ENCODE results near the gene C12orf76. TPM values are rescaled to one million over a fixed set of nuclear protein-coding genes. Genes with fewer than 3 reads are reported as not detected.
"Not testable (repeated sequence)": the region's sequence is repeated elsewhere in the genome, so short reads cannot be mapped to it uniquely, and the experiment has no call there.

C12orf76 gene
- total and polyA plus RNA-seq, 7 experiments from 2014 or later, result 14.3 to 28.7 (median 21.0) TPM

DNA sequence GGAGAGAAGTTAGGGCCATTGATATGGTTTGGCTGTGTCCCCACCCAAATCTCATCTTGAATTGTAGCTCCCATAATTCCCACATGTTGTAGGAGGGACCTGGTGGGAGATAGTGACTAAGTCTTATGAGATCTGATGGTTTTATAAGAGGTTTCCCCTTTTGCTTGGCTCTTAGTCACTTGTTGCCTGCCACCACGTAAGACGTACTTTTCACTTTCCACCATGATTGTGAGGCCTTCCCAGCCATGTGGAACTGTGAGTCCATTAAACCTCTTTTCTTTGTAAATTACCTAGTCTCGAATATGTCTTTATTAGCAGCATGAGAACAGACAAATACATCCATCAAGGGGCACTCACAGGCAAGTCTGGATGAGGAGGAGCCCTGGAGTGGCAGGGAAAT lies 8.3 kb upstream of the C12orf76 start:
- intact Hi-C loops (cut with micrococcal nuclease); H3K27me3 ChIP-seq (ENCODE audit: control insufficient read depth in 2 of 2, insufficient read depth in 2 of 2, low read length in 2 of 2); CTCF ChIA-PET; H3K27ac Mint-ChIP-seq; H3K9me3 Mint-ChIP-seq; H3K36me3 ChIP-seq (ENCODE audit: control insufficient read depth in 2 of 3, insufficient read depth in 3 of 3, low read length in 3 of 3); H3K9me3 ChIP-seq (ENCODE audit: control insufficient read depth in 2 of 3, low read length in 3 of 3); POLR2A ChIA-PET; H3K4me1 ChIP-seq (ENCODE audit: control insufficient read depth in 2 of 2, insufficient read depth in 2 of 2, low read length in 2 of 2); H3K27me3 Mint-ChIP-seq; H3K4me3 Mint-ChIP-seq; H3K27ac ChIP-seq (ENCODE audit: low read depth, low read length); DNase-seq; ATAC-seq; H3K4me3 ChIP-seq (ENCODE audit: low read length): not testable (repeated sequence)
- Mint-ChIP-seq H3K4me1 (peaks cover 0 to 39% (median 0%) of the 10 kb centered on the region in 7 donors), H3K36me3 (peaks cover 0 to 26% (median 0%) of the 10 kb centered on the region in 5 donors)

GRCh38 chr12:110055375-110056352 lies 7.3 kb upstream of the C12orf76 start:
- H3K9me3 Mint-ChIP-seq; intact Hi-C loops (cut with micrococcal nuclease); CTCF ChIA-PET; H3K4me3 Mint-ChIP-seq; H3K36me3 ChIP-seq (ENCODE audit: control insufficient read depth in 2 of 3, insufficient read depth in 3 of 3, low read length in 3 of 3); H3K27ac ChIP-seq (ENCODE audit: low read depth, low read length); H3K27me3 Mint-ChIP-seq; H3K27me3 ChIP-seq (ENCODE audit: control insufficient read depth in 2 of 2, insufficient read depth in 2 of 2, low read length in 2 of 2); H3K4me1 ChIP-seq (ENCODE audit: control insufficient read depth in 2 of 2, insufficient read depth in 2 of 2, low read length in 2 of 2); H3K9me3 ChIP-seq (ENCODE audit: control insufficient read depth in 2 of 3, low read length in 3 of 3); ATAC-seq; H3K4me3 ChIP-seq (ENCODE audit: low read length); POLR2A ChIA-PET: not testable (repeated sequence)
- peaks cover 0 to 34% (median 0%) of the 10 kb centered on the region in 7 donors for H3K4me1 Mint-ChIP-seq
- H3K36me3 Mint-ChIP-seq, result peaks cover 0 to 23% (median 0%) of the 10 kb centered on the region in 5 donors
- H3K27ac Mint-ChIP-seq, result peak overlapping the region in 1 of 9 donors; percentile 59
- peak in 1 of 9 donors; percentile 38 for DNase-seq

- H3K9me3 ChIP-seq (ENCODE audit: control insufficient read depth in 2 of 3, low read length in 3 of 3), result no peaks in the 10 kb centered on the region
- H3K4me1 ChIP-seq (ENCODE audit: control insufficient read depth in 2 of 2, insufficient read depth in 2 of 2, low read length in 2 of 2), result peaks cover 19% of the 10 kb centered on the region in 2 donors
- no peak overlapping the region for H3K4me3 ChIP-seq (ENCODE audit: low read length)
- intact Hi-C loops (cut with micrococcal nuclease), result no loop called here
- no peaks in the 10 kb centered on the region for H3K36me3 ChIP-seq (ENCODE audit: control insufficient read depth in 2 of 3, insufficient read depth in 3 of 3, low read length in 3 of 3)
- POLR2A ChIA-PET, result no interaction called here
- DNase-seq (no peak), ATAC-seq (no peak)
- H3K27ac Mint-ChIP-seq, result peak overlapping the region in 2 of 9 donors; percentile 11 to 38
- no peak overlapping the region for H3K4me3 Mint-ChIP-seq
- peaks cover 0 to 10% (median 0%) of the 10 kb centered on the region in 5 donors for H3K36me3 Mint-ChIP-seq
- H3K9me3 Mint-ChIP-seq, result no peaks in the 10 kb centered on the region
- no peaks in the 10 kb centered on the region for H3K27me3 ChIP-seq (ENCODE audit: control insufficient read depth in 2 of 2, insufficient read depth in 2 of 2, low read length in 2 of 2)
- peaks cover 0 to 4% (median 0%) of the 10 kb centered on the region in 5 donors for H3K27me3 Mint-ChIP-seq
- peaks cover 18 to 39% (median 32%) of the 10 kb centered on the region in 7 donors for H3K4me1 Mint-ChIP-seq
- CTCF ChIA-PET, result no interaction called here
- no peak overlapping the region for H3K27ac ChIP-seq (ENCODE audit: low read depth, low read length)
Measured at GRCh38 chr12:110050927-110051326, 2.6 kb upstream of the C12orf76 start.

DNA sequence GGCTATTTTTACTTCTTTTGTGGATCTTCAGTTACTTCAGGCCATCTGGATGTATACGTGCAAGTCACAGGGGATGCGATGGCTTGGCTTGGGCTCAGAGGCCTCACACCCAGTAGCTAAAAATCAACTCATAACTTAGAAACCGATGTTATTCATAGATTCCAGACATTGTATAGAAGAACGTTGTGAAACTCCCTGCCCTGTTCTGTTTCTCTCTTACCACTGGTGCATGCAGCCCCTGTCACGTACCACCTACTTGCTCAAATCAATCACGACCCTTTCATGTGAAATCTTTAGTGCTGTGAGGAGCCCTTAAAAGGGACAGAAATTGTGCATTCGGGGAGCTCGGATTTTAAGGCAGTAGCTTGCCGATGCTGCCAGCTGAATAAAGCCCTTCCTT lies 1.3 kb upstream of the C12orf76 start:
- peaks cover 19% of the 10 kb centered on the region in 2 donors for H3K4me1 ChIP-seq (ENCODE audit: control insufficient read depth in 2 of 2, insufficient read depth in 2 of 2, low read length in 2 of 2)
- H3K27me3 Mint-ChIP-seq; H3K36me3 Mint-ChIP-seq; H3K9me3 Mint-ChIP-seq; H3K36me3 ChIP-seq (ENCODE audit: control insufficient read depth in 2 of 3, insufficient read depth in 3 of 3, low read length in 3 of 3); DNase-seq; POLR2A ChIA-PET; H3K9me3 ChIP-seq (ENCODE audit: control insufficient read depth in 2 of 3, low read length in 3 of 3); H3K27ac ChIP-seq (ENCODE audit: low read depth, low read length); ATAC-seq; H3K4me3 ChIP-seq (ENCODE audit: low read length); H3K27me3 ChIP-seq (ENCODE audit: control insufficient read depth in 2 of 2, insufficient read depth in 2 of 2, low read length in 2 of 2): not testable (repeated sequence)
- peak overlapping the region in 8 of 10 donors; percentile 8 to 96 (median 66) for H3K4me3 Mint-ChIP-seq
- intact Hi-C loops (cut with micrococcal nuclease), result loop anchor here (2.0 kb wide), 3 partner anchors 169 to 573 kb away; partner anchors contain the start of genes GLTP (in 2 of the 2), ARPC3 (in 1 of the 2), KCTD10 (in 1 of the 2) and UBE3B (in 1 of the 2)
- peaks cover 17 to 46% (median 33%) of the 10 kb centered on the region in 7 donors for H3K4me1 Mint-ChIP-seq
- peak overlapping the region in 8 of 9 donors; percentile 90 to 99 (median 94) for H3K27ac Mint-ChIP-seq
- CTCF ChIA-PET, result interaction anchor here (1.6 kb wide), 1 partner anchor 14 kb away, joined by 4 read pairs; no protein-coding TSS in a partner anchor

- CTCF ChIA-PET, result interaction anchor here (1.6 kb wide), 1 partner anchor 14 kb away, joined by 4 read pairs; no protein-coding TSS in a partner anchor
- H3K9me3 ChIP-seq (ENCODE audit: control insufficient read depth in 2 of 3, low read length in 3 of 3); H3K36me3 Mint-ChIP-seq; ATAC-seq; POLR2A ChIA-PET; H3K36me3 ChIP-seq (ENCODE audit: control insufficient read depth in 2 of 3, insufficient read depth in 3 of 3, low read length in 3 of 3); H3K27me3 ChIP-seq (ENCODE audit: control insufficient read depth in 2 of 2, insufficient read depth in 2 of 2, low read length in 2 of 2); H3K27me3 Mint-ChIP-seq; H3K9me3 Mint-ChIP-seq; DNase-seq: not testable (repeated sequence)
- Mint-ChIP-seq H3K27ac (peak overlapping the region; percentile 90 to 99 (median 96)), H3K4me3 (peak overlapping the region; percentile 84 to 97 (median 93)), H3K4me1 (peaks cover 16 to 46% (median 33%) of the 10 kb centered on the region in 7 donors)
- Histone ChIP-seq H3K4me1 (ENCODE audit: control insufficient read depth in 2 of 2, insufficient read depth in 2 of 2, low read length in 2 of 2) (peaks cover 19% of the 10 kb centered on the region in 2 donors), H3K27ac (ENCODE audit: low read depth, low read length) (peak overlapping the region; percentile 77), H3K4me3 (ENCODE audit: low read length) (peak overlapping the region; percentile 81)
- intact Hi-C loops (cut with micrococcal nuclease), result loop anchor here (2.0 kb wide), 3 partner anchors 168 to 572 kb away; partner anchors contain the start of genes GLTP (in 2 of the 2), ARPC3 (in 1 of the 2), KCTD10 (in 1 of the 2) and UBE3B (in 1 of the 2)
Measured at GRCh38 chr12:110049034-110049433, 712 bp upstream of the C12orf76 start.

- intact Hi-C loops (cut with micrococcal nuclease), result no loop called here
- Mint-ChIP-seq H3K4me1 (peaks cover 23 to 56% (median 42%) of the 10 kb centered on the region in 7 donors), H3K27me3 (no peaks in the 10 kb centered on the region), H3K27ac (peak overlapping the region in 7 of 9 donors; percentile 43 to 99 (median 93)), H3K4me3 (peak overlapping the region; percentile 84 to 97 (median 93)), H3K36me3 (peaks cover 0 to 6% (median 5%) of the 10 kb centered on the region in 5 donors), H3K9me3 (no peaks in the 10 kb centered on the region)
- ATAC-seq (no peak), DNase-seq (no peak)
- no peaks in the 10 kb centered on the region for H3K27me3 ChIP-seq (ENCODE audit: control insufficient read depth in 2 of 2, insufficient read depth in 2 of 2, low read length in 2 of 2)
- peaks cover 19 to 25% of the 10 kb centered on the region in 2 donors for H3K4me1 ChIP-seq (ENCODE audit: control insufficient read depth in 2 of 2, insufficient read depth in 2 of 2, low read length in 2 of 2)
- ChIA-PET POLR2A (interaction anchor here (0.9 to 1.0 kb wide), 2 partner anchors 8 to 52 kb away, joined by 3 read pairs; no protein-coding TSS in a partner anchor), CTCF (interaction anchor here (0.6 kb wide), 2 partner anchors 233 to 553 kb away, joined by 3 read pairs; no protein-coding TSS in a partner anchor)
- peak overlapping the region; percentile 77 for H3K27ac ChIP-seq (ENCODE audit: low read depth, low read length)
- no peaks in the 10 kb centered on the region for H3K9me3 ChIP-seq (ENCODE audit: control insufficient read depth in 2 of 3, low read length in 3 of 3)
- peaks cover 1 to 2% (median 2%) of the 10 kb centered on the region in 3 experiments for H3K36me3 ChIP-seq (ENCODE audit: control insufficient read depth in 2 of 3, insufficient read depth in 3 of 3, low read length in 3 of 3)
- H3K4me3 ChIP-seq (ENCODE audit: low read length), result peak overlapping the region; percentile 81
Measured at GRCh38 chr12:110047297-110047940, 903 bp downstream of the C12orf76 start.
